K562 (cell line): Measurements from ENCODE around the gene PODN. TPM values are rescaled to one million over a fixed set of nuclear protein-coding genes. Genes with fewer than 3 reads are reported as not detected.

Source experiments
- ATAC-seq: fragments of 200-7000 bp; cut with Tn5 transposase; 3 replicates; pipeline ENCODE4 v1.9.1; 2020; ENCODE audit warnings: moderate library complexity
- BruUV-seq: library from RNA; stranded (reverse); fragments of 400-500 nt; replicated peaks from 2 replicates; lab custom pipeline; 2021; lab: Mats Ljungman, UMichigan
- CTCF ChIA-PET: fragments of 300-600 bp; formaldehyde crosslinking; extraction: SDS; loops from one replicate; lab custom pipeline; 2021; ENCODE audit warnings: low intra/inter-chr PET ratio; lab: Yijun Ruan, JAX
- POLR2A ChIA-PET: fragments of 300-600, 350-650 bp; sonication (Branson Sonifier 250); formaldehyde crosslinking; extraction: SDS; loops from one replicate; lab custom pipeline; 2021; ENCODE audit warnings: antibody characterized with exemption, inconsistent platforms; lab: Yijun Ruan, JAX
- DNase-seq, 4 experiments: peaks; one replicate each; pipeline versions ENCODE4 v3.0.0 to v3.0.0-alpha.2; 2011 to 2018; ENCODE audit warnings: low spot score in 3 of 4, mixed read lengths in 3 of 4; ENCODE audit errors: extremely low read depth in 1 of 4
- FAIRE-seq: peaks from 2 replicates; lab custom pipeline; 2011; peaks lifted over from hg19 to GRCh38; lab: Jason Lieb, UNC
- H2AFZ ChIP-seq: 2 replicates; pipeline ENCODE4 v1.6.0; 2011; ENCODE audit warnings: low read depth, low read length, control low read depth, inconsistent platforms
- H3K27ac ChIP-seq: fragments of 200-600 bp; 3 replicates; pipeline ENCODE4 v1.8.0; 2011; ENCODE audit warnings: low read depth, mild to moderate bottlenecking, control low read depth, inconsistent platforms, low read length, moderate library complexity, mixed read lengths; ENCODE audit errors: extremely low read depth
- H3K27me3 ChIP-seq, 2 experiments: fragments of 300-600 bp in 1 of 2; 2 replicates in 1 of 2; 3 replicates in 1 of 2; pipeline versions ENCODE4 v1.6.0 to v1.8.0; 2011; ENCODE audit warnings: inconsistent platforms in 2 of 2, low read length in 2 of 2, mild to moderate bottlenecking in 1 of 2, mixed read lengths in 1 of 2, moderate library complexity in 1 of 2; ENCODE audit not compliant: control insufficient read depth in 2 of 2, insufficient read depth in 2 of 2
- H3K36me3 ChIP-seq: fragments of 300-600 bp; 3 replicates; pipeline ENCODE4 v1.8.0; 2011; ENCODE audit warnings: mild to moderate bottlenecking, low read length, inconsistent platforms; ENCODE audit not compliant: control insufficient read depth, insufficient read depth
- H3K4me1 ChIP-seq, 2 experiments: fragments of 200-600 bp in 1 of 2; replicated peaks in 1 of 2; 2 replicates in 1 of 2; 3 replicates in 1 of 2; pipeline versions ENCODE4 v1.5.1 to v1.8.0; 2011; ENCODE audit warnings: inconsistent platforms in 2 of 2, low read length in 2 of 2, mild to moderate bottlenecking in 1 of 2, mixed read lengths in 1 of 2, moderate library complexity in 1 of 2; ENCODE audit not compliant: control insufficient read depth in 2 of 2, insufficient read depth in 2 of 2
- H3K4me2 ChIP-seq: 2 replicates; pipeline ENCODE4 v1.6.1; 2011; ENCODE audit warnings: low read length, control low read depth, inconsistent platforms, mixed read lengths; ENCODE audit not compliant: insufficient read depth
- H3K4me3 ChIP-seq: fragments of 200-600 bp; sonication (generic), shearing (Covaris generic); 2 replicates; pipeline ENCODE4 v1.5.1; 2016; ENCODE audit warnings: control low read depth, inconsistent platforms
- H3K79me2 ChIP-seq: fragments of 200-600 bp; 3 replicates; pipeline ENCODE4 v1.8.0; 2011; ENCODE audit warnings: low read length, inconsistent platforms; ENCODE audit not compliant: control insufficient read depth, insufficient read depth
- H3K9ac ChIP-seq, 2 experiments: 2 replicates each; pipeline versions ENCODE4 v1.6.0 to v1.6.1; 2011; ENCODE audit warnings: low read depth in 2 of 2, low read length in 2 of 2, control low read depth in 1 of 2, inconsistent platforms in 1 of 2, mild to moderate bottlenecking in 1 of 2, mixed read lengths in 1 of 2; ENCODE audit not compliant: insufficient read depth in 1 of 2
- H3K9me1 ChIP-seq: one replicate; pipeline ENCODE4 v1.6.0; 2011; ENCODE audit warnings: inconsistent platforms, mild to moderate bottlenecking, low read length, moderate library complexity; ENCODE audit not compliant: control insufficient read depth, insufficient read depth
- H3K9me3 ChIP-seq: replicated peaks from 2 replicates; pipeline ENCODE4 v1.5.1; 2011; ENCODE audit warnings: low read depth, low read length, inconsistent platforms; ENCODE audit not compliant: control insufficient read depth, insufficient read depth
- H4K20me1 ChIP-seq: replicated peaks from 2 replicates; pipeline ENCODE4 v1.6.1; 2011; ENCODE audit warnings: low read length, inconsistent platforms, mixed read lengths; ENCODE audit not compliant: control insufficient read depth, insufficient read depth
- BACH1 ChIP-seq: fragments of 200-800 bp; sonication (Bioruptor generic); IDR thresholded peaks from 2 replicates; pipeline ENCODE4 v1.6.1; 2016; ENCODE audit warnings: missing genetic modification characterization, missing compliant biosample characterization
- CC2D1A ChIP-seq: fragments of 450-650 bp; IDR thresholded peaks from 2 replicates; pipeline ENCODE4 v1.6.1; 2017; ENCODE audit warnings: mild to moderate bottlenecking
- DIDO1 ChIP-seq: fragments of 450-650 bp; IDR thresholded peaks from 2 replicates; pipeline ENCODE4 v1.6.1; 2016; ENCODE audit warnings: low read depth, missing biosample characterization, missing genetic modification characterization
- ERF ChIP-seq: fragments of 450-650 bp; formaldehyde crosslinking; IDR thresholded peaks from 2 replicates; pipeline ENCODE4 v1.4.0; 2020; ENCODE audit warnings: mild to moderate bottlenecking, mixed read lengths
- HOMEZ ChIP-seq: fragments of 250-450 bp; sonication (Bioruptor Pico); IDR thresholded peaks from 2 replicates; pipeline ENCODE4 v1.4.0; 2020; ENCODE audit warnings: mild to moderate bottlenecking, moderate library complexity
- MCM7 ChIP-seq, 2 experiments: fragments of 450-650 bp; IDR thresholded peaks; 2 replicates each; pipeline ENCODE4 v1.6.1; 2016 to 2018
- TFE3 ChIP-seq: fragments of 450-650 bp; formaldehyde crosslinking; IDR thresholded peaks from 2 replicates; pipeline ENCODE4 v1.4.0; 2020; ENCODE audit warnings: mild to moderate bottlenecking, mixed read lengths
- WGBS: fragments of 100-300 bp; shearing (Covaris generic); methylation state at CpG from one replicate; pipeline ENCODE4 v1.1.6; 2016; ENCODE audit warnings: low coverage, mixed read lengths; ENCODE audit not compliant: insufficient coverage; ENCODE audit errors: missing lambda C conversion rate; 5-methylcytosine and 5-hydroxymethylcytosine counted together
- in situ Hi-C: fragments of 300-500 bp; cut with MboI; formaldehyde crosslinking; loops from 4 replicates; pipeline ENCODE4 v1.15.0; 2018; ENCODE audit warnings: inconsistent platforms, mixed read lengths
- intact Hi-C: fragments of 100-400 bp; cut with micrococcal nuclease; formaldehyde crosslinking; loops from 2 replicates; pipeline ENCODE4 v1.14.2; 2022
- polyA plus RNA-seq, 8 experiments: library from polyadenylated mRNA; depleted of rRNA in 4 of 8; stranded (reverse) in 5 of 8; unstranded in 3 of 8; fragments of >200 nt; fragmentation: Nextera tagmentation in 2 of 8; fragmentation: Illumina TruSeq in 1 of 8; extraction: Ambion mirVana in 2 of 8; extraction: Trizol in 1 of 8; gene quantifications; 2 replicates each; pipeline versions ENCODE4 v1.2.1 to v1.2.3, GENCODE V29; 2011 to 2014; ENCODE audit warnings: inconsistent platforms in 1 of 8, missing spikeins in 1 of 8
- total RNA-seq, 7 experiments: library from RNA; depleted of rRNA in 6 of 7; stranded (reverse); fragments of >200 nt in 6 of 7; fragmentation: Illumina TruSeq in 2 of 7; extraction: Trizol in 2 of 7; gene quantifications; 2 replicates each; pipeline versions ENCODE4 v1.2.1 to v1.2.3, GENCODE V29; 2011 to 2021; ENCODE audit warnings: low replicate concordance in 1 of 7

PODN gene
- total and polyA plus RNA-seq, 9 of the 15 experiments (the other 6 are each of a cell fraction or from before 2014, with no cell fraction given), result not detected

GRCh38 chr1:53050310-53050709 lies 11.7 kb upstream of the PODN start:
- Histone ChIP-seq H3K4me2 (no peak overlapping the region), H3K27ac (no peak overlapping the region), H3K36me3 (peaks cover 30% of the 10 kb centered on the region; the same call in 2 of the 3 replicates), H4K20me1 (no peaks in the 10 kb centered on the region), H2AFZ (no peak overlapping the region), H3K27me3 (no peaks in the 10 kb centered on the region), H3K4me3 (no peak overlapping the region), H3K4me1 (peaks cover 10 to 32% of the 10 kb centered on the region in 2 experiments), H3K9me3 (no peaks in the 10 kb centered on the region), H3K9ac (no peak overlapping the region), H3K9me1 (peaks cover 3% of the 10 kb centered on the region), H3K79me2 (no peaks in the 10 kb centered on the region)
- no TSS peak for BruUV-seq
- in situ Hi-C loops (no loop called here), intact Hi-C loops (no loop called here)
- ChIA-PET CTCF (no interaction called here), POLR2A (interaction anchor here (0.5 to 3.7 kb wide), 3 partner anchors 7 to 1408 kb away, joined by 3 to 13 read pairs (median 4); no protein-coding TSS in a partner anchor)
- peak; percentile 85 for TF ChIP-seq TFE3 (CRISPR knock-in tag)
- no peak for TF ChIP-seq MCM7 (IDR thresholded peaks at IDR 0.05)
- 95% methylated on average over 2 of the region's 2 CpGs for WGBS
- ATAC-seq (no peak), DNase-seq (no peak), FAIRE-seq (no peak)

- Histone ChIP-seq H3K9me3 (no peaks in the 10 kb centered on the region), H2AFZ (no peak overlapping the region), H3K79me2 (no peaks in the 10 kb centered on the region), H3K27ac (no peak overlapping the region), H3K27me3 (no peaks in the 10 kb centered on the region), H3K9me1 (peaks cover 3% of the 10 kb centered on the region), H4K20me1 (no peaks in the 10 kb centered on the region), H3K4me1 (peaks cover 10 to 31% of the 10 kb centered on the region in 2 experiments), H3K4me3 (no peak overlapping the region), H3K9ac (no peak overlapping the region), H3K4me2 (no peak overlapping the region), H3K36me3 (peaks cover 30% of the 10 kb centered on the region; the same call in 2 of the 3 replicates)
- BruUV-seq, result no TSS peak
- ChIA-PET POLR2A (interaction anchor here (0.9 to 3.7 kb wide), 2 partner anchors 9 to 17 kb away, joined by 3 to 13 read pairs; no protein-coding TSS in a partner anchor), CTCF (no interaction called here)
- FAIRE-seq (no peak), ATAC-seq (no peak), DNase-seq (no peak)
- 4% methylated on average over 1 of the region's 1 CpG for WGBS
- intact Hi-C loops, result no loop called here
- TF ChIP-seq CC2D1A (no peak), DIDO1 (tag) (no peak), HOMEZ (no peak), ERF (no peak), BACH1 (no peak)
- in situ Hi-C loops, result no loop called here
Observed at GRCh38 chr1:53051676-53052075, 10.3 kb upstream of the PODN start.
